Coronary artery (tissue), 2 donors: ENCODE measurements around the gene PDLIM4.

Experiments used
- DNase-seq: peaks from one replicate; pipeline ENCODE4 v3.0.0-alpha.2; 2017; ENCODE audit warnings: low spot score
- H3K27ac ChIP-seq, 2 donors: fragments of 200-600 bp; sonication (generic); one replicate each; pipeline ENCODE4 v1.5.1; 2016 to 2019
- H3K4me3 ChIP-seq: fragments of 200-600 bp; sonication (generic); 2 replicates; pipeline ENCODE4 v1.5.1; 2016; ENCODE audit warnings: mild to moderate bottlenecking, moderate library complexity
- CTCF ChIP-seq: fragments of 200-600 bp; sonication (generic); IDR thresholded peaks from one replicate; pipeline ENCODE4 v1.5.1; 2019; ENCODE audit warnings: antibody characterized with exemption

Gene PDLIM4

GRCh38 chr5:132233811-132234683 lies 23.4 kb upstream of the PDLIM4 start:
- TF ChIP-seq CTCF: no peak
- no peak overlapping the region for H3K27ac ChIP-seq
- H3K4me3 ChIP-seq: no peak overlapping the region
- DNase-seq: peak; percentile 59

GRCh38 chr5:132234684-132235062 lies 22.8 kb upstream of the PDLIM4 start:
- TF ChIP-seq CTCF: no peak
- peak; percentile 36 for DNase-seq
- no peak overlapping the region for H3K4me3 ChIP-seq
- H3K27ac ChIP-seq: no peak overlapping the region

GRCh38 chr5:132235340-132235739 lies 22.2 kb upstream of the PDLIM4 start:
- peak; percentile 35 for DNase-seq
- no peak for TF ChIP-seq CTCF
- H3K27ac ChIP-seq: no peak overlapping the region
- no peak overlapping the region for H3K4me3 ChIP-seq

- H3K4me3 ChIP-seq: no peak overlapping the region
- TF ChIP-seq CTCF: no peak
- peak; percentile 36 for DNase-seq
- H3K27ac ChIP-seq: no peak overlapping the region
Measured at GRCh38 chr5:132237141-132237540, 20.4 kb upstream of the PDLIM4 start.

GRCh38 chr5:132237670-132238069 lies 19.8 kb upstream of the PDLIM4 start:
- Histone ChIP-seq H3K4me3 (no peak overlapping the region), H3K27ac (no peak overlapping the region)
- peak; percentile 55 for DNase-seq
- TF ChIP-seq CTCF: no peak

GRCh38 chr5:132238169-132238744 lies 19.2 kb upstream of the PDLIM4 start:
- H3K4me3 ChIP-seq: no peak overlapping the region
- H3K27ac ChIP-seq: no peak overlapping the region
- DNase-seq: peak; percentile 79
- TF ChIP-seq CTCF: peak; percentile 62
